ENCODE data around the gene DMPK. TPM values are rescaled to one million over a fixed set of nuclear protein-coding genes. Genes with fewer than 3 reads are reported as not detected.

DMPK gene
- total RNA-seq, 1 experiment from 2014 or later = 119 TPM

GRCh38 chr19:45819769-45820168 lies 37.5 kb upstream of the DMPK start:
- DNase-seq (ENCODE audit: low read depth, low spot score) (no peak), ATAC-seq (no peak)
- ChIA-PET POLR2A (no interaction called here), CTCF (no interaction called here)
- Histone ChIP-seq H3K27ac (ENCODE audit: low read length) (no peak overlapping the region), H3K4me1 (ENCODE audit: control insufficient read depth, insufficient read depth, low read length) (no peaks in the 10 kb centered on the region; the same call in 1 of the 2 replicates), H3K36me3 (ENCODE audit: control insufficient read depth, insufficient read depth, low read length) (no peaks in the 10 kb centered on the region), H3K27me3 (ENCODE audit: control insufficient read depth, insufficient read depth, low read length) (no peaks in the 10 kb centered on the region), H3K9me3 (ENCODE audit: control insufficient read depth, insufficient read depth, low read depth, low read length) (no peaks in the 10 kb centered on the region), H3K4me3 (ENCODE audit: low read depth in 2 of 2, low read length in 2 of 2) (no peak overlapping the region)
- intact Hi-C loops (cut with micrococcal nuclease; ENCODE audit: unreplicated experiment) (no loop called here), in situ Hi-C loops (cut with HindIII; ENCODE audit: low pct_unique_long_range_greater_than_20kb, low sequenced_read_pairs) (no loop called here)
- BruUV-seq (replicated peaks) = no TSS peak
- TF ChIP-seq REST (IDR thresholded peaks at IDR 0.05; ENCODE audit: insufficient read depth in 1 of 2, low read depth in 2 of 2, low read length in 1 of 2) (no peak), CTCF (IDR thresholded peaks at IDR 0.05) (no peak), TCF7L2 (IDR thresholded peaks at IDR 0.05; ENCODE audit: low read depth, low read length) (no peak), SIN3A (IDR thresholded peaks at IDR 0.05; ENCODE audit: borderline replicate concordance, insufficient read depth, low read depth, low read length) (no peak), POLR2AphosphoS5 (IDR thresholded peaks at IDR 0.05; ENCODE audit: low read depth, low read length) (no peak)

DNA sequence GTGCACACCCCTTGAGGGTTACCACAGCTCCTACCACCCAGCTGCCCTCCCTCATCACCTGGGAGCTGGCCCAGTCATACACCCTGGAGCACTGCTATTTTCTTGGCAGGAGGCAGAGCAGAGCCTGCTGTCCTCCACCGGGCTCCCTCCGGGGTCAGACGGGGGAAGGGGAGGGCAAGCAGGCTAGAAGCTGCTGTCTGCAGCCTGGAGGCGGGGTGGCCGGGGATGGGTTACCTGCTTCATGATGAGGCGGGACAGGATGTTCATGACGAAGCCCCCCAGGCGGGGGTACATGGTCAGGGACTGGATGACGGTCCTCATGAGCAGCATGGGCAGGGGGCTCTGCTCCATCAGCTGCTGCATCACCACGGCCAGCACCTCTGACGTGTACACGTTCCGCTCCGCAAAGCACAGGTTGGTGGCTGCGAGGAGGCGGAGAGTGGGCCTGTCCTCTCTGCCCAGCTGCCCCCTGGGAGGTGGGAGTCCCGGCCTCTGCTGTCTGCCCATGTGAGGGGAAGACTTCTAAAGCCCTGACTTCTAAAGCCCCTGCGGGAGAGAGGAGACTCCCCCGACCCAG lies 35.5 kb upstream of the DMPK start:
- Histone ChIP-seq H3K4me1 (ENCODE audit: control insufficient read depth, insufficient read depth, low read length) (no peaks in the 10 kb centered on the region), H3K4me3 (ENCODE audit: low read depth in 2 of 2, low read length in 2 of 2) (no peak overlapping the region), H3K27me3 (ENCODE audit: control insufficient read depth, insufficient read depth, low read length) (no peaks in the 10 kb centered on the region), H3K9me3 (ENCODE audit: control insufficient read depth, insufficient read depth, low read depth, low read length) (no peaks in the 10 kb centered on the region), H3K27ac (ENCODE audit: low read length) (no peak overlapping the region), H3K36me3 (ENCODE audit: control insufficient read depth, insufficient read depth, low read length) (no peaks in the 10 kb centered on the region)
- ChIA-PET CTCF (interaction anchor here (0.5 to 1.5 kb wide), 3 partner anchors 64 to 126 kb away, joined by 3 to 6 read pairs (median 4); partner anchors contain the start of genes QPCTL and SNRPD2), POLR2A (interaction anchor here (0.5 kb wide), 1 partner anchor 1080 kb away, joined by 3 read pairs; no protein-coding TSS in a partner anchor)
- in situ Hi-C loops (cut with HindIII; ENCODE audit: low pct_unique_long_range_greater_than_20kb, low sequenced_read_pairs) = no loop called here
- intact Hi-C loops (cut with micrococcal nuclease; ENCODE audit: unreplicated experiment) = no loop called here
- no peak for DNase-seq (ENCODE audit: low read depth, low spot score)
- TF ChIP-seq TCF7L2 (IDR thresholded peaks at IDR 0.05; ENCODE audit: low read depth, low read length) (no peak), REST (IDR thresholded peaks at IDR 0.05; ENCODE audit: insufficient read depth in 1 of 2, low read depth in 2 of 2, low read length in 1 of 2) (no peak), POLR2AphosphoS5 (IDR thresholded peaks at IDR 0.05; ENCODE audit: low read depth, low read length) (no peak), CTCF (IDR thresholded peaks at IDR 0.05) (no peak), SIN3A (IDR thresholded peaks at IDR 0.05; ENCODE audit: borderline replicate concordance, insufficient read depth, low read depth, low read length) (no peak)
- BruUV-seq (replicated peaks) = no TSS peak
- ATAC-seq = peak; percentile 31
